Fibroblast of mammary gland (primary cell): ENCODE results near the gene DLGAP3.

Experiments used
- DNase-seq: peaks from one replicate; pipeline ENCODE4 v3.0.0-alpha.2; 2010; ENCODE audit warnings: low read depth
- H3K4me3 ChIP-seq: 2 replicates; pipeline ENCODE4 v1.5.1; 2011; ENCODE audit warnings: low read depth, mild to moderate bottlenecking, low read length, moderate library complexity; ENCODE audit not compliant: control insufficient read depth
- TF ChIP-seq, protein P1 (sequence below): conservative IDR thresholded peaks from 2 replicates; pipeline ENCODE4 v1.5.1; 2011; ENCODE audit warnings: low read depth, low read length, inconsistent platforms; ENCODE audit not compliant: control insufficient read depth, insufficient read depth

Gene DLGAP3

DNA sequence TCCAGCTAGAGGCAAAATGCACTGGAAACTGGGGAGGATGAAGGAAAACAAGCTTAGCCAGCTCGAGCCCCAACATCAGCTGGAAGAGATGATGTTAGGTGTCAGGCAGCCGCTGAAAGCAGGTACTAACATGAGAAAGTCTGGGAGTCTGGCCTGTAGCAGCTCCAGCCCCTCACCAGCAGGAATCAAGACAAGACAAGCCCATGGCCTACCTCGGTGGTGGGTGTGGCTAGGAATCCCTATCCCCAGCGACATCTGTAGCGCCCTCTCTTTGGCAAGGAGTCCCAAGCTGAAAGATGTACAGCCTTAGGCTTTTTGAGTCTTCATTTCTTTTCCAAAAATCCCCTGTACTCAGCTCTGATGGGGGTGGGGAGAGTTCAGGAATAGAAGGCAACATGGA lies 2.6 kb downstream of the DLGAP3 start:
- H3K4me3 ChIP-seq, result no peak overlapping the region
- TF ChIP-seq, protein P1, sequence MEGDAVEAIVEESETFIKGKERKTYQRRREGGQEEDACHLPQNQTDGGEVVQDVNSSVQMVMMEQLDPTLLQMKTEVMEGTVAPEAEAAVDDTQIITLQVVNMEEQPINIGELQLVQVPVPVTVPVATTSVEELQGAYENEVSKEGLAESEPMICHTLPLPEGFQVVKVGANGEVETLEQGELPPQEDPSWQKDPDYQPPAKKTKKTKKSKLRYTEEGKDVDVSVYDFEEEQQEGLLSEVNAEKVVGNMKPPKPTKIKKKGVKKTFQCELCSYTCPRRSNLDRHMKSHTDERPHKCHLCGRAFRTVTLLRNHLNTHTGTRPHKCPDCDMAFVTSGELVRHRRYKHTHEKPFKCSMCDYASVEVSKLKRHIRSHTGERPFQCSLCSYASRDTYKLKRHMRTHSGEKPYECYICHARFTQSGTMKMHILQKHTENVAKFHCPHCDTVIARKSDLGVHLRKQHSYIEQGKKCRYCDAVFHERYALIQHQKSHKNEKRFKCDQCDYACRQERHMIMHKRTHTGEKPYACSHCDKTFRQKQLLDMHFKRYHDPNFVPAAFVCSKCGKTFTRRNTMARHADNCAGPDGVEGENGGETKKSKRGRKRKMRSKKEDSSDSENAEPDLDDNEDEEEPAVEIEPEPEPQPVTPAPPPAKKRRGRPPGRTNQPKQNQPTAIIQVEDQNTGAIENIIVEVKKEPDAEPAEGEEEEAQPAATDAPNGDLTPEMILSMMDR, result no peak
- no peak for DNase-seq

DNA sequence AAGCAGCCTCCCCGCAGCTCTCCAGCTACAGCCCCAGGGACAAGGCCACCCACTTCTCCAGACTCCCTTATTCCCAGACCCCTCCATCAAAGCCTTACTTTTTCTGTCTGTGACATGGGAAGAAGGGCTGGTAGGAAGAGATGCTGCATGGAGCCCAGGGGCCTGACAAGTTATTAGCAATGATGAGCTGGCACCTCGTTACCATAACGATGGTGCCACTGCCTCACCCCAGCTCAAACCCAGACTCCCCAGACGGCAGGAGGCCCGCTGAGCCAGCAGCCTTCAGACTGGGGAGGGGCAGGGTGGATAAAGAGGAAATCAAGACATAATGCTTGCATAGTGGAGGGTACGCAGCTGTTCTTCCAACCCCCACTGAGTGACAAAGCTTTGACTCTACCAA lies 3.3 kb downstream of the DLGAP3 start:
- no peak for DNase-seq
- H3K4me3 ChIP-seq, result no peak overlapping the region
- TF ChIP-seq, protein P1, result no peak

DNA sequence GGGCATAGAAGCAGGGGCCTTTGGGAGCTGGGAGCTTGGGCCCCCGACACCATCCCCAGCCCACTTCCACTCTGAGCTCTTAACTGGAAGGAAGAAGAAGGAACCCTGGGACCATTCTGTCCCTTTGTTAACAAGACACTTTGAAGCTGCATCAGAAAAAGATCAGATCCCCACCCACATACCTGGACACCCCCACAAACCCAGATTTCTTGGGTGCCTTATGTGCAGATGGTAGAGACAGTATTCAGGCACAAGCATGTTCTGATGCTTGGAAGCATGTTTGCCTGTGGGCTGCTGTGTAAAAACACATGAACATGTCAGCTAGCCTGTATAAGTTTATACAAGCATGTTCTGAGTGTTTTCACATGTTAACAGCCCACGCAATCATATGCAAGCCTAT lies 3.7 kb downstream of the DLGAP3 start:
- TF ChIP-seq, protein P1, result no peak
- no peak for DNase-seq

DNA sequence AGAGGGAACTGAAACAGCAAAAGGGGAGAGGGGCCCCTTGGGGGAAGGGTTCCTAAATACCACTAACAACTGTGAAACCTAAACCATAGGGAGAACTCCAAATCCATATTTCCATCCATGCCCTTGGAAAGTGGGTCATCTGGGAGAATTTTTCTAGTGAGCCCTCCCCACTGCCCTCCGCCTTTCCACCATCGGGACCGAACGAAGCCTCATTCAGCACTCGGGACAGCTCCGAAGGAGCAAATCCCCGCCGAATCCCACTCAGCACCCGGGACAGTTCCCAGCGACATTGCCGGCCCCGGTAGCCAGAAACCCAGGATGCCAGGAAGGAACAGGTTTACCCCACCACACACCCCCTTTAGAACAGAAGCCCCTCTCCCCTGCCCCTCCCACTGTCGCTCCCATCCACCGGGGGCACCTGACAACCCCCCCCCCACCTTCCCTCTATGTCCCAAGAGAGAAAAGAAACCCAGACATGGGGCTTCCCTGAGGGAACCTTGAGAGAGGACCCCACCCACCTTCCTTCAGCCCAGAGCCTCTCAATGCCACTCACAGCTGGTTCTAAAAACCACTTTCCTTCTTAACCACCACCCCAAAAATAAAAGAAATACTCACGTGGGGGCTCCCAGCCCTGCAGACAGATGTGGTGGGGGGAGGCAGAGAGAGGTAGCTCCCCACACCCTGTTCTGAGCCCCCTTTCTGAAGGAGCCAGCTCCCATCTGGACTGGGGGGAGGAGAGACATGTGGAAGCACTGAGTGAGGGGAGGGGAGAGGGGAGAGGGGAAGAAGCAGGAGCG lies 4.5 kb downstream of the DLGAP3 start:
- TF ChIP-seq, protein P1, result no peak
- H3K4me3 ChIP-seq, result no peak overlapping the region
- DNase-seq, result peak; percentile 52

More for the DNA sequence above, 3.7 kb downstream of the DLGAP3 start:
- H3K4me3 ChIP-seq, result no peak overlapping the region

DNA sequence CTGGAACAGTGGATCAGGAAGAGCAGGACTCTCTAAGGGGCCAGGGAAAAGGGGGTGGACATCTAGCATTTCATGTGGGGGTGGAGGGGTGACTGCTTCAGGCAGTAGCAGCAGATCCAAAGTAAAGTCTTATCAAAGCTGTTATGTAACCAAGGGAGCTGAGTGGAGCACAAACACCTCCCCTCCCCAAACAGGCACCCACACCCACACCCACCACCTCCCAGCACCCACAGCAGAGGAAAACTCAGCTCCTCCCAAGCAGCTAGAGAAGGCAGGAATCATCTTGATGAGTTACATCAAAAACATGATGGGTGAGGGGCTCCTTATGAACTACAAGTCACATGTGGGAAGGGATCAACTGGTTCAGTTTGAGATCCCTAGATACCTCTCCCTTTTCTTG lies 6.0 kb downstream of the DLGAP3 start:
- TF ChIP-seq, protein P1, result no peak
- H3K4me3 ChIP-seq, result no peak overlapping the region
- no peak for DNase-seq

DNA sequence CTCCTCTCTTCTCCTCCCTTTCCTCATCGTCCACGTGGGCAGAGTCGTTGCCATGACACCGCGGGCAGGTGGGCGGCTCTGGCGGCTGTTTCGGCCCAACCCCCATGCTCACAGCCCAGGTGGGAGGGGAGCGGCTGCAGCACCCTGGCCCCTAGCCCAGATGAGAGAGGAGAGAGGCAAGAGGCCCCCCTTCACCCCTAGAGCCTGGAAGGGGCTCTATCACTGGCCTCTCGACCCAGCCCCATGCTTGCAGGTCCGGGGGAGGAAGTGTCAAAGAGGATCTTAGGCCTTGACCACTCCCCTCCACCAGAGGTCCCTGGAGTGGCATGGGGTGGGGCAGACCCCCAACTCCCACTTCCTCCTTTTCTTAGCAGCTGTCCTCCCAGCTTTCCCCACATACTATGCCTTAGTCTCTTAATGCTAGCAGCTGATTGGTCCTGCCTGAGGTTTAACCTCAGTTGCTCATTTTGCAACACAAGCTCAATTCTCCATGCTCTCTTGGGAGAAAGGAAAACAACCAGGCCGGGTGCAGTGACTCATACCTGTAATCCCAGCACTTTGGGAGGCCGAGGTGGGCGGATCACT lies 10.4 kb downstream of the DLGAP3 start:
- peak; percentile 31 for DNase-seq
- TF ChIP-seq, protein P1, result no peak
- no peak overlapping the region for H3K4me3 ChIP-seq
